ENCODE data around the gene GPHN. TPM values are rescaled to one million over a fixed set of nuclear protein-coding genes. Genes with fewer than 3 reads are reported as not detected.
"Not testable (repeated sequence)": the region's sequence is repeated elsewhere in the genome, so short reads cannot be mapped to it uniquely, and the experiment has no call there.

The GPHN gene
- total RNA-seq, 4 donors from 2014 or later: 9.1 to 21.1 (median 15.9) TPM

DNA sequence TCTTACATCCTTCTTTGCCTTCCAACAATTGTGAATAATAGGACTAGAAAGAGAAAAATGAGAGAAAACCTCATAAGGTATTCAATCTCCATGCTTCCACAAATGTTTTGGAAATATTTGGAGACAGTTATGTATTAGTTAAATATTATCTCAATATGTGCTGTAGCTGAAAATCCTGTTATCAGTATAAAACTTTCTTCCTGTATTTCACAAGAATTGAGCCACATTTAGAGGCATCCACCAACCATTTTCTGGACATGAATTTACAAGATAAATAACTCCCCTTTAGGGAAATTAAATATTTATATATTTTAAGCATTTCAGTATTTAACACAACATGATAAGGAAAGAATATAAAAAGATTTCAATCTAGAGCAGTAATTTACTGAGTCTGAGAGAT lies 200.3 kb downstream of the GPHN start:
- Histone ChIP-seq H3K36me3 (no peaks in the 10 kb centered on the region), H3K27me3 (no peaks in the 10 kb centered on the region), H3K27ac (replicated peaks in 1 of 4) (no peak overlapping the region), H3K9me3 (peaks cover 0 to 8% (median 7%) of the 10 kb centered on the region in 4 donors), H3K4me3 (no peak overlapping the region), H3K4me1 (no peaks in the 10 kb centered on the region)
- no peak for DNase-seq (ENCODE audit: extremely low spot score)
- TF ChIP-seq POLR2A (IDR thresholded peaks at IDR 0.05; ENCODE audit: low read depth) (no peak), POLR2AphosphoS5 (IDR thresholded peaks at IDR 0.05) (no peak), EP300 (IDR thresholded peaks at IDR 0.05) (no peak)
- TF ChIP-seq, protein P1, sequence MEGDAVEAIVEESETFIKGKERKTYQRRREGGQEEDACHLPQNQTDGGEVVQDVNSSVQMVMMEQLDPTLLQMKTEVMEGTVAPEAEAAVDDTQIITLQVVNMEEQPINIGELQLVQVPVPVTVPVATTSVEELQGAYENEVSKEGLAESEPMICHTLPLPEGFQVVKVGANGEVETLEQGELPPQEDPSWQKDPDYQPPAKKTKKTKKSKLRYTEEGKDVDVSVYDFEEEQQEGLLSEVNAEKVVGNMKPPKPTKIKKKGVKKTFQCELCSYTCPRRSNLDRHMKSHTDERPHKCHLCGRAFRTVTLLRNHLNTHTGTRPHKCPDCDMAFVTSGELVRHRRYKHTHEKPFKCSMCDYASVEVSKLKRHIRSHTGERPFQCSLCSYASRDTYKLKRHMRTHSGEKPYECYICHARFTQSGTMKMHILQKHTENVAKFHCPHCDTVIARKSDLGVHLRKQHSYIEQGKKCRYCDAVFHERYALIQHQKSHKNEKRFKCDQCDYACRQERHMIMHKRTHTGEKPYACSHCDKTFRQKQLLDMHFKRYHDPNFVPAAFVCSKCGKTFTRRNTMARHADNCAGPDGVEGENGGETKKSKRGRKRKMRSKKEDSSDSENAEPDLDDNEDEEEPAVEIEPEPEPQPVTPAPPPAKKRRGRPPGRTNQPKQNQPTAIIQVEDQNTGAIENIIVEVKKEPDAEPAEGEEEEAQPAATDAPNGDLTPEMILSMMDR (IDR thresholded peaks at IDR 0.05): no peak
- intact Hi-C loops (cut with DNase I): no loop called here

DNA sequence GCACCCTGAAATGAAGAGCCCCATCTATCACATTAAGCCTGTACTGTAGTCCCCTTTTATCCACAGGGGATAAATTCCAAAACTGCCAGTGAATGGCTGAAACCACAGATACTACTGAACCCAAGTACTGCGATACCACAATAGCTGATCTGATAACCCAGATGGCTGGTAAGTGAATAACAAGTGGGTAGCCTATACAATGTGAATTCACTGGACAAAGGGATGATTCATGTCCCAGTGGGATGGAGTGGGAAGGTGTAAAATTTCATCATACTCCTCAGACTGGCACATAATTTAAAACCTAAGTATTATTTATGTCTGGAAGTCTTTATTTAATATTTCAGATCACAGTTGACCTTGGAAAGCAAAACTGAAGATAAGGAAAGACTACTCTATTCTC lies 201.3 kb downstream of the GPHN start:
- no peaks in the 10 kb centered on the region for H3K27me3 ChIP-seq
- peaks cover 0 to 8% (median 7%) of the 10 kb centered on the region in 4 donors for H3K9me3 ChIP-seq
- no peak for DNase-seq (ENCODE audit: extremely low spot score)
- 79% methylated on average over 1 of the region's 1 CpG for WGBS
- H3K4me1 ChIP-seq: no peaks in the 10 kb centered on the region
- intact Hi-C loops (cut with DNase I): no loop called here
- H3K4me3 ChIP-seq: no peak overlapping the region
- no peak overlapping the region for H3K27ac ChIP-seq (replicated peaks in 1 of 4)
- no peak for TF ChIP-seq POLR2AphosphoS5 (IDR thresholded peaks at IDR 0.05)
- TF ChIP-seq, protein P1 (IDR thresholded peaks at IDR 0.05): no peak
- TF ChIP-seq EP300 (IDR thresholded peaks at IDR 0.05): no peak
- no peak for TF ChIP-seq POLR2A (IDR thresholded peaks at IDR 0.05; ENCODE audit: low read depth)
- no peaks in the 10 kb centered on the region for H3K36me3 ChIP-seq

DNA sequence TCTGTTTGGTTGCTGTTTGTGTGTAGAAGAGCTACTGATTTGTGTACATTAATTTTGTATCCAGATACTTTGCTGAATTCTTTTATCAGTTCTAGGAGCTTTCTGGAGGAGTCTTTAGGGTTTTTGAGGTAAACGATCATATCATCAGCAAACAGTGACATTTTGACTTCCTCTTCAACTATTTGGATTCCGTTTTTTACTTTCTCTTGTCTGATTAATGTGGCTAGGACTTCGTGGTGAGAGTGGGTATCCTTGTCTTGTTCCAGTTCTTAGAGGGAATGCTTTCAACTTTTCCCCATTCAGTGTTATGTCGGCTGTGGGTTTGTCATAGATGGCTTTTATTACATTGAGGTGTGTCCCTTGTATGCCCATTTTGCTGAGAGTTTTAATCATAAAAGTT lies 206.3 kb downstream of the GPHN start:
- H3K9me3 ChIP-seq; H3K27me3 ChIP-seq; DNase-seq (ENCODE audit: extremely low spot score); intact Hi-C loops (cut with DNase I); H3K36me3 ChIP-seq; H3K4me1 ChIP-seq; H3K27ac ChIP-seq (replicated peaks in 1 of 4); H3K4me3 ChIP-seq: not testable (repeated sequence)
- WGBS: 85% methylated on average over 4 of the region's 4 CpGs

DNA sequence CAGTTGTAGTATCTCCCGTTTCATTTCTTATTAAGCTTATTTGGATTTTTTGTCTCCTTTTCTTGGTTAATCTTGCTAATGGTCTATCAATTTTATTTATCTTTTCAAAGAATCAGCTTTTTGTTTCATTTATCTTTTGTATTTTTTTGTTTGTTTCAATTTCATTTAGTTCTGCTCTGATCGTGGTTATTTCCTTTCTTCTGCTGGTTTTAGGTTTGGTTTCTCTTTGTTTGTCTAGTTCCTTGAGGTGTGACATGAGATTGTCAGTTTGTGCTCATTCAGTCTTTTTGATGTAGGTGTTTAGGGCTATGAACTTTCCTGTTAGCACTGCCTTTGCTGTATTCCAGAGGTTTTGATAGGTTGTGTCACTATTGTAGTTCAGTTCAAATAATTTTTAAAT lies 207.4 kb downstream of the GPHN start:
- H3K27ac ChIP-seq (replicated peaks in 1 of 4); H3K36me3 ChIP-seq; H3K4me3 ChIP-seq; intact Hi-C loops (cut with DNase I); H3K4me1 ChIP-seq; H3K9me3 ChIP-seq; H3K27me3 ChIP-seq; DNase-seq (ENCODE audit: extremely low spot score): not testable (repeated sequence)
- WGBS: 55% methylated on average over 2 of the region's 2 CpGs

DNA sequence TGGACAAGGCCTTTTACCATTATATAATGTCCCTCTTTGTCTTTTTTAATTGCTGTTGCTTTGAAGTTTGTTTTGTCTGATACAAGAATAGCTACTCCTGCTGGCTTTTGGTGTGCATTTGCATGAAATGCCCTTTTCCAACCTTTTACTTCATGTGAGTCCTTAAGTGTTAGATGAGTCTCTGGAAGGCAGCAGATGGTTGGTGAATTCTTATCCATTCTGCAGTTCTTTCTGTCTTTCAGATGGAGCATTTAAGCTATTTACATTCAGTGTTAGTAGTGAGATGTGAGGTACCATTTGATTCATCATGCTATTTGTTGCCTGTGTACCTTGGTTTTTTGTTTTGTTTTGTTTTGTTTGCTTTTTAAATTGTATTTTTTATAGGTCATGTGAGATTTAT lies 208.3 kb downstream of the GPHN start:
- Histone ChIP-seq H3K9me3 (peaks cover 0 to 8% (median 3%) of the 10 kb centered on the region in 4 donors), H3K27ac (replicated peaks in 1 of 4) (no peak overlapping the region), H3K36me3 (no peaks in the 10 kb centered on the region), H3K4me1 (no peaks in the 10 kb centered on the region), H3K4me3 (no peak overlapping the region), H3K27me3 (no peaks in the 10 kb centered on the region)
- no peak for DNase-seq (ENCODE audit: extremely low spot score)
- intact Hi-C loops (cut with DNase I): no loop called here
- TF ChIP-seq EP300 (IDR thresholded peaks at IDR 0.05): no peak
- TF ChIP-seq POLR2A (IDR thresholded peaks at IDR 0.05; ENCODE audit: low read depth): no peak
- TF ChIP-seq, protein P1 (IDR thresholded peaks at IDR 0.05): no peak
- no peak for TF ChIP-seq POLR2AphosphoS5 (IDR thresholded peaks at IDR 0.05)

DNA sequence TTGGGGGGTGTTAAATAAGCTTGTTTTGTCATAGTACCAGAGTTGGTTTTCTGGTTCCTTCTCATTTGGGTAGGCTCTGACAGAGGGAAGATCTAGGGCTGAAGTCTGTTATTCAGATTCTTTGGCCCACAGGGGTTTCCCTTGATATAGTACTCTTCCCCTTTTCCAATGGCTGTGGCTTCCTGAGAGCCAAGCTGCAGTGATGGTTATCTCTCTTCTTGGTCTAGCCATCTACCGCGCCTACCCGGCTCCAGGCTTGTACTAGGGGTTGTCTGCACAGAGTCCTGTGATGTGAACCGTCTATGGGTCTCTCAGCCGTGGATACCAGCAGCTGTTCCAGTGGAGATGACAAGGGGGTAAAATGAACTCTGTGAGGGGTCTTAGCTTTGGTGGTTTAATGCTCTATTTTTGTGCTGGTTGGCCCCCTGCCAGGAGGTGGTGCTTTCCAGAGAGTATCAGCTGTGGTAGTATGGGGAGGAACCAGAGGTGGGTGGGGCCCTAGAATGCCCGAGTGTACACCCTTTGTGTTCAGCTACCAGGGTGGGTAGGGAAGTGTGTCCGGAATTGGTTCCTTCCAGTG lies 209.7 kb downstream of the GPHN start:
- H3K27me3 ChIP-seq: no peaks in the 10 kb centered on the region
- WGBS: 93% methylated on average over 5 of the region's 7 CpGs
- no peak for TF ChIP-seq EP300 (IDR thresholded peaks at IDR 0.05)
- TF ChIP-seq, protein P1 (IDR thresholded peaks at IDR 0.05): no peak
- no peak for TF ChIP-seq POLR2A (IDR thresholded peaks at IDR 0.05; ENCODE audit: low read depth)
- no peak for TF ChIP-seq POLR2AphosphoS5 (IDR thresholded peaks at IDR 0.05)
- H3K4me3 ChIP-seq: no peak overlapping the region
- no peaks in the 10 kb centered on the region for H3K36me3 ChIP-seq
- DNase-seq (ENCODE audit: extremely low spot score): no peak
- peaks cover 0 to 8% (median under 1%) of the 10 kb centered on the region in 4 donors for H3K9me3 ChIP-seq
- H3K4me1 ChIP-seq: no peaks in the 10 kb centered on the region
- H3K27ac ChIP-seq (replicated peaks in 1 of 4): no peak overlapping the region
- intact Hi-C loops (cut with DNase I): no loop called here

Data from esophagus muscularis mucosa (tissue), 4 donors.